Subcutaneous preadipocyte (primary cell): ENCODE results near the gene ROPN1. TPM values are rescaled to one million over a fixed set of nuclear protein-coding genes. Genes with fewer than 3 reads are reported as not detected.

Source experiments
- total RNA-seq: library from RNA; depleted of rRNA; stranded (reverse); fragments of >200 nt; gene quantifications from 2 replicates; pipeline ENCODE4 v1.2.3, GENCODE V29; 2012

The ROPN1 gene
- total RNA-seq, result not detected in 2 replicates

DNA sequence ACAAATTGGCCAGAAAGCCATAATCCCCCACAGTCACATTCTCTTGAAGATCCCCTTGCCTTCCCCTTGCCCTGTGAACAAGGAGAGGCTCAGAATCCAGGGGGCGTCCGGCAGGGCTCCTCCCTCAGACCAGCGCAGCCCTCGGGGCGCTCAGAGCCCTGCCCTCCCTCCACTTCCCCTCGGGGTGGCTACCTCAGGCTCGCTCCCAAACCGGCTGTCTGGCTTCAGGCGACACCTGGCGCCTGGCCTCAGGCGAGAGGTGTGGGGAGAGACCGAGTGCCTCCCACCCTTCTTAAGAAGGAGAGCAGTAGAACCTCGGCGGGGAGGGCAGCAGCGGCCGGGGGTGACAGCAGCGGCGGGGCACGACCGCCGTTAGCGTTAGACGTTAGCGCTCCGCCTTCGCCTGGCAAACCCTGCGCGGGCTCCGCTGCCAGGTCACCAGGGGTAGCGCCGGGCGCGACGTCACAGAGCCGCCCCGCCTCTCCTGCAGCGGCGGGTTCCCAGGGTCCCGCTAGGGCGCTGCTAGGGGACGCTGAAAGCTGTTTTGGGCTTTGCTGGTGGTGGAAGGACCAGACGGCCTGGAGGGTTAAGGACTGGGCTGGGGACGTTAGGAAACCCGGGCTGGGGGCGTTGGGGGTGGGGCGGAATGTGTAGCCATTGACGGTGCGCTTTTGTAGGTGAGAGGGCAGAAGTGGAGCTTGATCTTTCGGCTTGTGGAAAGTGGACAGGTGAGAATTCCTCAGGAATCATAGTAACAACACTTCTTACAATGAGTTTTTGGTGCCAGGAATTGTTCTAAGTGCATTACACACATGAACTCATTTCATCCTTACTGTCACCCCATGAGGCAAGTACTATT, at the start of gene ROPN1:
ROPN1 (minus strand) TSS at position 395 of the 859 bp plus-strand sequence. CDS start 11,643 bp downstream, outside the sequence.

DNA sequence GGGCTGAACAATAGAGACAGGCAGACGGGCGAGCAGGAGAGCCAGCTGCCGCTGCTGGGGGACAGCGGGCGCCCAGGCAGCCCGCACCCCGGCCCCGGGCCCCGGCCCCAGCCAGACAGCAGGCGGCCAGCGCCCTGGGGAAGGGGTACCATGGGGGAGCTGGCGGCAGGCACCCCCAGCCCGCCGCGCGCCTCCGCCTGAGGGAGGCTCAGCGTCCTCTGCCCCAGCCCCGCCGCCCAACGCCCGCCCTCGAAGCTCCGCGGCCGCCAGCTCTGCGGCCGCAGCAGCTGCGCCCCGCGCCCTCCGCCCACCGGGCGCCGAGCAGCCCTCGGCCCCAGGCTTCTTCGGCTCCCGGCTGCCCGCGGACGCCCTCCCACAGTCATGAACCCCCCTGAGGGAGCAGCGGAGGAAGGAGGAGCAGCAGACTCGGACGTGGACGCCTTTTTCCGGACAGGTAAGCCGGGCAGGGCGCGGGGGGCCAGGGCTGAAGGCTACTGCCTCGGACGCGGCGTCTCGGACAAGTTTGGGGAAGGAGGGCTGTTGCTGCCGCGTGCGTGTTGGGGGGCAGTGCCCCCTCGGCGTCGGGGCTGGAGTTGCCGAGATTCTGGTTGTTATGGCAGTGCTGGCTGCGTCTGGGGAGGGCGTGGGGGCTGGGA, 41.6 kb upstream of the ROPN1 start, which contains the start of gene KALRN:
KALRN (plus strand) TSS at position 10 of the 656 bp plus-strand sequence.

DNA sequence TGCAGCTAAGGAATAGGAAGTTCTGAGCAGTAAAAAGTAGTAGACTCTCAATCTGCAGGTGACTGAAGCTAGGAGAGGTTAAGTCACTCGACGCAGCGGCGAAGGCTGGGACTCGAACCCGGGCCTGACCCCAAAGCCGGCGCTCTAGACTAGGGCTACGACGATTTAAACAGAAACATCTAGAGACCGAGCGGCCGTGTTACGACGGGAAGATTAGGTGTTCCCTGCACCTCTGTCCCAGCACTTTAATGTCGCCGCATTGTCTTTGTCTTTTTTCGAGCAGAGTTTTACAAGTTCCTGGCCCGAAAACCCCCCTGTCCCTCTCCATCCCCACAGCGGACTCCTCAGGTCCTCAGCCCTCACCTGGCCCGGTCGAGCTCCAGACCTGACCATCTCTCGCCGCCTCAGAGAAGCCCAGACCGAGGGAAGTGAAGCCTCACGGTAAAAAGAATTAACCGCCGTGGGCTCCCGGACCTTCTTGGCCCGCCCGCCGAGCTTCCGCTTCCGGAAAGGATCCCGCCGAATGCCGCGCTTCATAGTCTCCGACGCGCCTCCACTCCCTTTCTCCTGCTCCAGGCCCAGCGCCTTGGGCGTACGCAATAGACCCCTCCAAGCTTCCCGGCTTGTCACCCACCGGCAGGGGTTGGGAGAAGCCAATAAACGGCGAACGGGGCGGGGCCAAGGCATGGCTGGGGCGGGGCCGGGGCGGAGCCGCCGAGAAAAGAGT, 31.0 kb downstream of the ROPN1 start, which contains the start of gene CCDC14:
CCDC14 (minus strand) TSS at position 449 of the 727 bp plus-strand sequence; CDS start at position 393, 56 bp downstream.

Other genes with a start within 250 kb of the ROPN1 start
- gene MYLK, start 107.8 kb downstream of the ROPN1 start, total RNA-seq, result 6.2 and 6.8 TPM in 2 replicates
- 19.1 and 34.6 TPM in 2 replicates for gene CCDC14, start 30.9 kb downstream of the ROPN1 start, total RNA-seq
- gene KALRN, start 41.2 kb upstream of the ROPN1 start, total RNA-seq, result 0.37 and 0.39 TPM in 2 replicates